K562 (cell line): ENCODE results near the gene CMTM4. TPM values are rescaled to one million over a fixed set of nuclear protein-coding genes. Genes with fewer than 3 reads are reported as not detected.

Source experiments
- ATAC-seq: fragments of 200-7000 bp; cut with Tn5 transposase; 3 replicates; pipeline ENCODE4 v1.9.1; 2020; ENCODE audit warnings: moderate library complexity
- BruUV-seq: library from RNA; stranded (reverse); fragments of 400-500 nt; replicated peaks from 2 replicates; lab custom pipeline; 2021; lab: Mats Ljungman, UMichigan
- CTCF ChIA-PET: fragments of 300-600 bp; formaldehyde crosslinking; extraction: SDS; loops from one replicate; lab custom pipeline; 2021; ENCODE audit warnings: low intra/inter-chr PET ratio; lab: Yijun Ruan, JAX
- POLR2A ChIA-PET: fragments of 300-600, 350-650 bp; sonication (Branson Sonifier 250); formaldehyde crosslinking; extraction: SDS; loops from one replicate; lab custom pipeline; 2021; ENCODE audit warnings: antibody characterized with exemption, inconsistent platforms; lab: Yijun Ruan, JAX
- DNase-seq, 4 experiments: peaks; one replicate each; pipeline versions ENCODE4 v3.0.0 to v3.0.0-alpha.2; 2011 to 2018; ENCODE audit warnings: low spot score in 3 of 4, mixed read lengths in 3 of 4; ENCODE audit errors: extremely low read depth in 1 of 4
- FAIRE-seq: peaks from 2 replicates; lab custom pipeline; 2011; peaks lifted over from hg19 to GRCh38; lab: Jason Lieb, UNC
- H2AFZ ChIP-seq: 2 replicates; pipeline ENCODE4 v1.6.0; 2011; ENCODE audit warnings: low read depth, low read length, control low read depth, inconsistent platforms
- H3K27ac ChIP-seq: fragments of 200-600 bp; 3 replicates; pipeline ENCODE4 v1.8.0; 2011; ENCODE audit warnings: low read depth, mild to moderate bottlenecking, control low read depth, inconsistent platforms, low read length, moderate library complexity, mixed read lengths; ENCODE audit errors: extremely low read depth
- H3K27me3 ChIP-seq, 2 experiments: fragments of 300-600 bp in 1 of 2; 2 replicates in 1 of 2; 3 replicates in 1 of 2; pipeline versions ENCODE4 v1.6.0 to v1.8.0; 2011; ENCODE audit warnings: inconsistent platforms in 2 of 2, low read length in 2 of 2, mild to moderate bottlenecking in 1 of 2, mixed read lengths in 1 of 2, moderate library complexity in 1 of 2; ENCODE audit not compliant: control insufficient read depth in 2 of 2, insufficient read depth in 2 of 2
- H3K36me3 ChIP-seq: fragments of 300-600 bp; 3 replicates; pipeline ENCODE4 v1.8.0; 2011; ENCODE audit warnings: mild to moderate bottlenecking, low read length, inconsistent platforms; ENCODE audit not compliant: control insufficient read depth, insufficient read depth
- H3K4me1 ChIP-seq, 2 experiments: fragments of 200-600 bp in 1 of 2; replicated peaks in 1 of 2; 2 replicates in 1 of 2; 3 replicates in 1 of 2; pipeline versions ENCODE4 v1.5.1 to v1.8.0; 2011; ENCODE audit warnings: inconsistent platforms in 2 of 2, low read length in 2 of 2, mild to moderate bottlenecking in 1 of 2, mixed read lengths in 1 of 2, moderate library complexity in 1 of 2; ENCODE audit not compliant: control insufficient read depth in 2 of 2, insufficient read depth in 2 of 2
- H3K4me2 ChIP-seq: 2 replicates; pipeline ENCODE4 v1.6.1; 2011; ENCODE audit warnings: low read length, control low read depth, inconsistent platforms, mixed read lengths; ENCODE audit not compliant: insufficient read depth
- H3K4me3 ChIP-seq: fragments of 200-600 bp; sonication (generic), shearing (Covaris generic); 2 replicates; pipeline ENCODE4 v1.5.1; 2016; ENCODE audit warnings: control low read depth, inconsistent platforms
- H3K79me2 ChIP-seq: fragments of 200-600 bp; 3 replicates; pipeline ENCODE4 v1.8.0; 2011; ENCODE audit warnings: low read length, inconsistent platforms; ENCODE audit not compliant: control insufficient read depth, insufficient read depth
- H3K9ac ChIP-seq, 2 experiments: 2 replicates each; pipeline versions ENCODE4 v1.6.0 to v1.6.1; 2011; ENCODE audit warnings: low read depth in 2 of 2, low read length in 2 of 2, control low read depth in 1 of 2, inconsistent platforms in 1 of 2, mild to moderate bottlenecking in 1 of 2, mixed read lengths in 1 of 2; ENCODE audit not compliant: insufficient read depth in 1 of 2
- H3K9me1 ChIP-seq: one replicate; pipeline ENCODE4 v1.6.0; 2011; ENCODE audit warnings: inconsistent platforms, mild to moderate bottlenecking, low read length, moderate library complexity; ENCODE audit not compliant: control insufficient read depth, insufficient read depth
- H3K9me3 ChIP-seq: replicated peaks from 2 replicates; pipeline ENCODE4 v1.5.1; 2011; ENCODE audit warnings: low read depth, low read length, inconsistent platforms; ENCODE audit not compliant: control insufficient read depth, insufficient read depth
- H4K20me1 ChIP-seq: replicated peaks from 2 replicates; pipeline ENCODE4 v1.6.1; 2011; ENCODE audit warnings: low read length, inconsistent platforms, mixed read lengths; ENCODE audit not compliant: control insufficient read depth, insufficient read depth
- C11orf30 ChIP-seq: fragments of 450-650 bp; IDR thresholded peaks from 2 replicates; pipeline ENCODE4 v1.6.1; 2016; ENCODE audit warnings: low read depth, mild to moderate bottlenecking
- CHD4 ChIP-seq: fragments of 200-600 bp; sonication (generic); IDR thresholded peaks from 3 replicates; pipeline ENCODE4 v1.6.1; 2012; ENCODE audit warnings: low read depth, mild to moderate bottlenecking, mixed read lengths, low read length, inconsistent platforms; ENCODE audit not compliant: insufficient read depth, insufficient replicate concordance, poor library complexity, severe bottlenecking
- L3MBTL2 ChIP-seq: fragments of 450-650 bp; IDR thresholded peaks from 2 replicates; pipeline ENCODE4 v1.6.1; 2016; ENCODE audit warnings: mild to moderate bottlenecking, moderate library complexity
- MAFF ChIP-seq: IDR thresholded peaks from 2 replicates; pipeline ENCODE4 v1.6.1; 2012; ENCODE audit warnings: low read length, improper control_type of control experiment
- MAFG ChIP-seq: fragments of 450-650 bp; conservative IDR thresholded peaks from 2 replicates; pipeline ENCODE4 v1.6.1; 2016; ENCODE audit warnings: missing genetic modification characterization, missing compliant biosample characterization
- MAFK ChIP-seq: IDR thresholded peaks from 2 replicates; pipeline ENCODE4 v1.6.1; 2011; ENCODE audit warnings: low read length, improper control_type of control experiment
- NFE2 ChIP-seq: IDR thresholded peaks from 2 replicates; pipeline ENCODE4 v1.6.1; 2014; ENCODE audit warnings: antibody characterized with exemption, low read depth
- NR2C2 ChIP-seq, 2 experiments: fragments of 200-800 bp in 1 of 2; sonication (Bioruptor generic) in 1 of 2; sonication (generic) in 1 of 2; formaldehyde crosslinking in 1 of 2; IDR thresholded peaks; 2 replicates each; pipeline versions ENCODE4 v1.6.1 to v1.8.0; 2016 to 2022; ENCODE audit warnings: mild to moderate bottlenecking in 1 of 2, missing compliant biosample characterization in 1 of 2, missing genetic modification characterization in 1 of 2, missing genetic modification reagents in 1 of 2
- TEAD2 ChIP-seq: fragments of 450-650 bp; IDR thresholded peaks from 2 replicates; pipeline ENCODE4 v1.6.1; 2016; ENCODE audit warnings: missing genetic modification characterization, control low read depth, missing compliant biosample characterization
- ZNF316 ChIP-seq: fragments of 450-650 bp; IDR thresholded peaks from 2 replicates; pipeline ENCODE4 v1.6.1; 2016
- WGBS: fragments of 100-300 bp; shearing (Covaris generic); methylation state at CpG from one replicate; pipeline ENCODE4 v1.1.6; 2016; ENCODE audit warnings: low coverage, mixed read lengths; ENCODE audit not compliant: insufficient coverage; ENCODE audit errors: missing lambda C conversion rate; 5-methylcytosine and 5-hydroxymethylcytosine counted together
- in situ Hi-C: fragments of 300-500 bp; cut with MboI; formaldehyde crosslinking; loops from 4 replicates; pipeline ENCODE4 v1.15.0; 2018; ENCODE audit warnings: inconsistent platforms, mixed read lengths
- intact Hi-C: fragments of 100-400 bp; cut with micrococcal nuclease; formaldehyde crosslinking; loops from 2 replicates; pipeline ENCODE4 v1.14.2; 2022
- polyA plus RNA-seq, 8 experiments: library from polyadenylated mRNA; depleted of rRNA in 4 of 8; stranded (reverse) in 5 of 8; unstranded in 3 of 8; fragments of >200 nt; fragmentation: Nextera tagmentation in 2 of 8; fragmentation: Illumina TruSeq in 1 of 8; extraction: Ambion mirVana in 2 of 8; extraction: Trizol in 1 of 8; gene quantifications; 2 replicates each; pipeline versions ENCODE4 v1.2.1 to v1.2.3, GENCODE V29; 2011 to 2014; ENCODE audit warnings: inconsistent platforms in 1 of 8, missing spikeins in 1 of 8
- total RNA-seq, 7 experiments: library from RNA; depleted of rRNA in 6 of 7; stranded (reverse); fragments of >200 nt in 6 of 7; fragmentation: Illumina TruSeq in 2 of 7; extraction: Trizol in 2 of 7; gene quantifications; 2 replicates each; pipeline versions ENCODE4 v1.2.1 to v1.2.3, GENCODE V29; 2011 to 2021; ENCODE audit warnings: low replicate concordance in 1 of 7
- TF ChIP-seq, protein P1 (sequence below): fragments of 450-650 bp; formaldehyde crosslinking; IDR thresholded peaks from 2 replicates; pipeline ENCODE4 v1.4.0; 2020; ENCODE audit warnings: mild to moderate bottlenecking, moderate library complexity

The CMTM4 gene
- total and polyA plus RNA-seq, 9 of the 15 experiments (the other 6 are each of a cell fraction or from before 2014, with no cell fraction given): 2.0 to 21.3 (median 12.5) TPM

DNA sequence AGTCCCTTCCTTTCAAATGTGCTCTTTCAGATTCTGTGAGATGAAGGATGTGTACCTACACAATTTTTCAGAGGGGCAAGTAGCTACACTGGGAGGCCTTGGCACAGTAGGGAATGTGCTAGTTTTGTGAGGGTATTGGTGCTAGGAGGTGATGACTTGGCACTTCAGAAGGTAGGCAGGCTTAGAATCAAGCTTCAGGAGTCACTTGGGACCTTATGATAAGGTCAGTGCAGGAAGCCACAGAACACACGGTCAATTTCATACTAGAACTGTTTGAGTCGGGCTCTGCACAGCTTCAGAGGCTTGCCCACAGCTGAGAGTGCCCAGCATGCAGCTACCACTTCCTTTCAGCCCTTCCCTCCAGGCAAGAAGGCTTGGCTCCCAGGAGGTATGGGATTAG is 124.2 kb downstream of the CMTM4 start:
- TF ChIP-seq L3MBTL2: no peak
- peak; percentile 38 for TF ChIP-seq MAFF
- TF ChIP-seq, protein P1, sequence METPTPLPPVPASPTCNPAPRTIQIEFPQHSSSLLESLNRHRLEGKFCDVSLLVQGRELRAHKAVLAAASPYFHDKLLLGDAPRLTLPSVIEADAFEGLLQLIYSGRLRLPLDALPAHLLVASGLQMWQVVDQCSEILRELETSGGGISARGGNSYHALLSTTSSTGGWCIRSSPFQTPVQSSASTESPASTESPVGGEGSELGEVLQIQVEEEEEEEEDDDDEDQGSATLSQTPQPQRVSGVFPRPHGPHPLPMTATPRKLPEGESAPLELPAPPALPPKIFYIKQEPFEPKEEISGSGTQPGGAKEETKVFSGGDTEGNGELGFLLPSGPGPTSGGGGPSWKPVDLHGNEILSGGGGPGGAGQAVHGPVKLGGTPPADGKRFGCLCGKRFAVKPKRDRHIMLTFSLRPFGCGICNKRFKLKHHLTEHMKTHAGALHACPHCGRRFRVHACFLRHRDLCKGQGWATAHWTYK (CRISPR knock-in tag): no peak
- no peak for TF ChIP-seq TEAD2 (tag)
- TF ChIP-seq NR2C2 (CRISPR knock-in tag; IDR thresholded peaks at IDR 0.05): no peak
- 0 out of 2 replicates have a peak, but pooled peaks have one; percentile 12 for TF ChIP-seq NR2C2 (tag; IDR thresholded peaks at IDR 0.05)
- TF ChIP-seq ZNF316: peak; percentile 79
- no peak for TF ChIP-seq CHD4
- TF ChIP-seq NFE2: peak; percentile 74
- TF ChIP-seq C11orf30: peak; percentile 79
- peak; percentile 51 for TF ChIP-seq MAFK
- TF ChIP-seq MAFG (tag): peak; percentile 69
- Histone ChIP-seq H3K27ac (no peak overlapping the region), H3K9me3 (no peaks in the 10 kb centered on the region), H3K4me1 (peaks cover 4 to 15% of the 10 kb centered on the region in 2 experiments; a peak in 3 of 5 replicates), H4K20me1 (no peaks in the 10 kb centered on the region), H2AFZ (peak overlapping the region; percentile 20; the same call in 1 of the 2 replicates), H3K79me2 (no peaks in the 10 kb centered on the region), H3K4me2 (no peak overlapping the region), H3K9ac (no peak overlapping the region; a peak in 1 of 4 replicates), H3K27me3 (no peaks in the 10 kb centered on the region), H3K4me3 (no peak overlapping the region), H3K36me3 (no peaks in the 10 kb centered on the region), H3K9me1 (no peaks in the 10 kb centered on the region)
- intact Hi-C loops: no loop called here
- ChIA-PET POLR2A (interaction anchor here (0.6 to 1.8 kb wide), 4 partner anchors 9 to 28 kb away, joined by 3 to 11 read pairs (median 4); no protein-coding TSS in a partner anchor), CTCF (no interaction called here)
- DNase-seq: peak in 2 of 4 experiments; percentile 33 to 40
- no peak for FAIRE-seq
- BruUV-seq: no TSS peak
- peak; percentile 64 for ATAC-seq
- in situ Hi-C loops: no loop called here
- 4% methylated on average over 2 of the region's 2 CpGs for WGBS
